Left cardiac atrium (tissue), 4 donors: ENCODE data around the gene CWC15. TPM values are rescaled to one million over a fixed set of nuclear protein-coding genes. Genes with fewer than 3 reads are reported as not detected.
"Not testable (repeated sequence)": the region's sequence is repeated elsewhere in the genome, so short reads cannot be mapped to it uniquely, and the experiment has no call there.

Experiments used
- ATAC-seq, 2 donors: fragments of 200-7000 bp; cut with Tn5 transposase; one replicate each; pipeline ENCODE4 v1.9.1; 2020; ENCODE audit warnings: mild to moderate bottlenecking in 2 of 2, moderate library complexity in 2 of 2
- DNase-seq: peaks from one replicate; pipeline ENCODE4 v3.0.0-alpha.2; 2020
- intact Hi-C, 2 donors: fragments of 100-400 bp; cut with DNase I; formaldehyde crosslinking; loops; one replicate each; pipeline versions ENCODE4 v1.14.1 to v1.15.1; 2022 to 2023
- long read RNA-seq: library from polyadenylated mRNA; unstranded; transcript quantifications from one replicate; pipeline ENCODE4 v2.0.0, GENCODE V29; 2021
- total RNA-seq, 2 donors: library from RNA; stranded (reverse); fragmentation: NEBNext Ultra II Directional; extraction: Animal tissue kit (Norgen Biotek cat#: 25700); gene quantifications; one replicate each; pipeline ENCODE4 v1.2.1, GENCODE V29; 2021
- donor health status: DM: no; HTN: yes; CAD: no.
- donor health status: DM: no; HTN: yes; CAD: no; lungs with severe emphysema.
- donor health status: DM: yes; HTN: yes; CAD: no.
- donor health status: Dilated cardiomyopathy.

The CWC15 gene
- 10 to 100 TPM; 60.8 to 65.5 TPM for total RNA-seq
- long read RNA-seq, partial matches to known transcripts, result 0 of 4 reads
- long read RNA-seq, other reads (novel, unspliced or antisense), result 0 of 4 reads

DNA sequence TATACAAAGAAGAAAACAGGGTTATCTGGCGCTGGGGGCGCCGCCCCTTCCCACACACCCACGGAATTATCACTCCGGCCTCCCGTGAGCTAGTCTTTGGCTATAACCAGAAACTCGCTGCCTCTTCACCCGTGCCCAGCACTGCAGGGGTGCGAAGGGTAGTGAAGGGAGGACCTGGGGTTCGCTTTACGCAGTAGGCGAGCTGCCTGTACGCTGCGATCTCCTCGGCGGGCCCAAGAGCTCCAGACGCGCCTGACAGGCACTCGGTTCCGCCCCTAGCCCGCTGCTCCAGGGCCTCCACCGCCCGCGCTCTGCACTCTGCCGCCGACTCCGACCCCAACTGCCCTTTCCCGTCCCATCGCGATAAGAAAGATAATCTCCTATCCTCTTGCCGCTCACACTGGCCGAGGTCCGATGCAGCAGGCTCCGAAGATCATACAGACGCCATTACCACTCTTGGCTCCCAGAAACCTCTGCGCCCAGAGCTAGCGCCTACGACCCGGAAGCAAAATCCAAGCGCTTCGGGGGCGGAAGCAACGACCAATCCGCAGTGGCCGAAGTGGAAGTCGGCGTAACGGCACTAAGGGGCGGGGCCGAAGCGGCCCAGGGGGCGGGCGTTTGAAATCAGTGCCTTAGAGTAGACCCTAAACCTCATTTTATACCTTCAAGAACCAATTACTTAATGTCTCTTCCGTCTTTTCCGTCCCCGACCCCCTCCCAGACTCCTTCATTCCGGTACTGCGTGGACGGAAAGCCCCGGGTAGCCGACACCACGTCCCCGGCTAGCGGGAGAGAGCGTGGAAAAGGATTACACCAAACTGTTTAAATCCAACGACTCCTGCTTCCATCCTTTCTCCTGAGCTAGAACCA lies at the start of gene CWC15, which contains the start of gene KDM4D:
Gene CWC15 (minus strand): TSS at position 458 of the 870 bp plus-strand sequence. CDS start 1,371 bp downstream, outside the sequence.
Gene KDM4D (plus strand): TSS at position 611 of the 870 bp plus-strand sequence. CDS start 23,664 bp downstream, outside the sequence.
- DNase-seq, result peak; percentile 96
- intact Hi-C loops, result loop anchor here in 1 of 2 donors (10.0 kb wide), 2 partner anchors 91 to 209 kb away; partner anchors contain the start of genes AMOTL1 and SRSF8
- peak; percentile 100 for ATAC-seq

DNA sequence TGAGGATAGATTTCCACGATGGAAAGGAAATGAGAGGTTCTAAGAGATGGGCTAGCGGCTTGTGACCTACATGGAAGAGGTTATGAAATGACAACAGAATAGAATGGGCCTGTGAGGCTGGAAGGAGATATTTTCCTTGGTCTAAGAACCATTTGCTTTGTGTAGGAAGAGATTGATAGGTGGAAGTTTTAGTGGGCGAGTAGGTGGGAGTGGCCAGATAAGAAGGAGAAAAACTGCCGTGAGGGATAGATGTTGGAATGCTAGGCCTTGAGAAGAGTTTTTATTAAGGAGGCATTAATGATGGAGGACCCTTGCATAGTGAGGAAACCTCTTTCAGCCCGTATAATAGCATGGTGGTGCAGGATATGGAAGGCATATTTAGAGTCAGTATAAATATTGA lies 48.1 kb upstream of the CWC15 start:
- intact Hi-C loops, DNase-seq, ATAC-seq: not testable (repeated sequence)

DNA sequence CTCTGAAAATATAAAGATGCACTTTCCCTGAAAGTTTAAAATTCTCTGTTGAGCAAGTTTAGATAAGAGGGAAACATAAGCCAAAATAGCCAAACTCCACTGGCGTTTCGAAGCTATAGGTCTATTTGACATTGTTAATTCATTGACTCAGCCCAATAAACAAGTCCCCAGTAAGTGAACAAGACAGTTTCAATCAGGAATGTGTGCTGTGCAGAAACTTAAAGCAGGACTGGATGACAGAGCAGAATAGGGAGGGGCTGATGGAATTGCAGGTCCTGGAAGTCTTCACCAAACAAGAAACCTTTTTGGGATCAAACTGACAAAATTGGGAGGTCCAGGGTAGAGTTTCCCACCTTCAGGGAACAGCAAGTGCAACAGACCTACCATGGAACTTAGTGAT lies 42.8 kb upstream of the CWC15 start:
- intact Hi-C loops, result no loop called here
- DNase-seq (no peak), ATAC-seq (no peak)

DNA sequence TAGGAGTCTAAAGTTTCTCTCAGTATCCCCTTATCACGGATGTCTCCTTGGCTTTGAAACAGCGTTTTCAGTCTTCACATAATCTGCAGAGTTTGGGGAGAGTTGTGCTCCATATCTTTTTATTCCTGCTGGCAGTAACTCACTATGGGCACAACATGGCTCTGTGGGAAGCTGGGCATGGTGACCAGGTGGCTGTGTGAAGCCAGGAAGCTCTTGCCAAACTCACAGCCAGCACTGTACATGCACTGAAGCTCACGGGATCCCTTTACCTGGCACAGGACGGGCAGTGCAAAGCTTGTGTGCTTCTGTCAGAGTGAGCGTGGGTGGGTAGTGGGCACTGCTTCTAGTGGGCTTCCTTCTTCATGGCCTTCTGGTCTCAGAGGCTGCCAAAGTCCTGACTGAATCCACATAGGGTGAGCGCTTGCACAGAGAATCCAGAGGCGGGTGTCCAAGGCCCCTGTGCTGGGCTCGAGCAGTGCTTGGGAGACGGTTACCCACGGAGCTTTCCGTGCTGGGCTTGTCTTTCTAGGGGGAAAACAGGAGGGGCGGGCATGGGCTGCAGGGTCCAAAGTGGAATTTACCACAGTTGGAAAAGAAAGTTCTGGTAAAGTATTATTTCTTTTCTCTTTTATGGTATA lies 40.9 kb upstream of the CWC15 start:
- intact Hi-C loops, result no loop called here
- ATAC-seq, result no peak
- DNase-seq, result no peak

DNA sequence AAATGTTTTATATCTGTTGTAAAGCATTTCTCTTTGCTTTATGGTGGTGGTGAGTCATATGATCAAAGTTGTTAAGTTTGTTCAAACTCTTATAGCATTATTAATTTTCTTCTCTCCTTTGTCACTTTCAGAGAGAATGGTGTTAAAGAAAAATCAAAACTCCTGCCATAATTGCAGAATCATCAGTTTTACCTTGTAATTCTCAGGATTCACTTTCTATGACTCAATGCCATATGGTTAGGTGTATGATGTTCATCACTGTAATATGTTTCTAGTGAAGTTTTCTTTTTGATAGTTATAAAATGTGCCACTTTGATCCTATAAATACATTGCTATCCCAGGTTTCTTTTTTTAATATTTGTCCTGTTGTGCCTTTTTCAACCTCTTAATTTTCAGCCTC lies 38.0 kb upstream of the CWC15 start:
- intact Hi-C loops, result no loop called here
- DNase-seq (no peak), ATAC-seq (no peak)

DNA sequence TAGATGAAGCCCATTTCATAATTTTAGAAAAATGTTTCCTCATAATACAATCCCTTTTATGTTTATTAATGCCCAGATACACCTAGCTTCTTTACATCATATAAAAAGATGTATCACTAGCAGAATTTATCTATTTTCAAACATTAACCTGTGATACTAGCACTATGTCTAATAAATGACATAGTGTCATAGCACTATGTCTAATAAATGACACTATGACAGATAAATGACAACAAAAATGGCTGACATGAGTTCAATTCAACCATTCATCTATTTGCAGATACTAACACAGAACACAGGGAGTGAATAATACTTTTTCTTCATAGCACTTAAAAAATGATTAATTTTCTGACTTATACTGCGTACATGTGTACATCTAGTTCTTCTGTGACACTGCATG lies 32.3 kb upstream of the CWC15 start:
- intact Hi-C loops, result no loop called here
- ATAC-seq, result no peak
- no peak for DNase-seq

DNA sequence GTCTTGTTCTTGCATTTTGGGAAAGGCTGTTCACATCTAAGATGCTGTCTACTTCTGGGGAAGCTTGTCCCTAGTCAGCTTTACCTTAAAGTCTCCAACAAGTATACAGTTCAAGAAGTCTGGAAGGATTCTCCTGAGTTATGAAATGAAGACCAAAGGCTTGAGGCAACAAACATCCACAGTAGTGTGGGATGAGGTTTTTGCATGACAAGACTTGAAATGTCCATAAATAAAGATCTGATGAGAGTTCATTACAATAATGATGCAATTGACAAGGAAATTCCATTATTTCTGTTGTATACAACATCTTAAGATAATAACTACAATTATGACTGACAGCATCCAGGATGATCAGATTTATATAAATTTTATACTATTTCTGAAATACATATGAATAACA lies 30.4 kb upstream of the CWC15 start:
- DNase-seq (no peak), ATAC-seq (no peak)
- intact Hi-C loops, result no loop called here

DNA sequence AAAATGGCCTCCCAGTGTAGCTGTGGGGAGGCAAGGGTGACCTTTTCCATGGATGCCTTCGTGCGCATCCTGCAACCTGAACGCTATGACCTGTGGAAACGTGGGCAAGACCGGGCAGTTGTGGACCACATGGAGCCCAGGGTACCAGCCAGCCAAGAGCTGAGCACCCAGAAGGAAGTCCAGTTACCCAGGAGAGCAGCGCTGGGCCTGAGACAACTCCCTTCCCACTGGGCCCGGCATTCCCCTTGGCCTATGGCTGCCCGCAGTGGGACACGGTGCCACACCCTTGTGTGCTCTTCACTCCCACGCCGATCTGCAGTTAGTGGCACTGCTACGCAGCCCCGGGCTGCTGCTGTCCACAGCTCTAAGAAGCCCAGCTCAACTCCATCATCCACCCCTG lies 24.9 kb upstream of the CWC15 start:
- no peak for DNase-seq
- intact Hi-C loops, result no loop called here
- no peak for ATAC-seq

DNA sequence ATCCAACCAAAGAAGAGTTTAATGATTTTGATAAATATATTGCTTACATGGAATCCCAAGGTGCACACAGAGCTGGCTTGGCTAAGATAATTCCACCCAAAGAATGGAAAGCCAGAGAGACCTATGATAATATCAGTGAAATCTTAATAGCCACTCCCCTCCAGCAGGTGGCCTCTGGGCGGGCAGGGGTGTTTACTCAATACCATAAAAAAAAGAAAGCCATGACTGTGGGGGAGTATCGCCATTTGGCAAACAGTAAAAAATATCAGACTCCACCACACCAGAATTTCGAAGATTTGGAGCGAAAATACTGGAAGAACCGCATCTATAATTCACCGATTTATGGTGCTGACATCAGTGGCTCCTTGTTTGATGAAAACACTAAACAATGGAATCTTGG lies 24.1 kb upstream of the CWC15 start:
- DNase-seq (no peak), ATAC-seq (no peak)
- intact Hi-C loops, result no loop called here

DNA sequence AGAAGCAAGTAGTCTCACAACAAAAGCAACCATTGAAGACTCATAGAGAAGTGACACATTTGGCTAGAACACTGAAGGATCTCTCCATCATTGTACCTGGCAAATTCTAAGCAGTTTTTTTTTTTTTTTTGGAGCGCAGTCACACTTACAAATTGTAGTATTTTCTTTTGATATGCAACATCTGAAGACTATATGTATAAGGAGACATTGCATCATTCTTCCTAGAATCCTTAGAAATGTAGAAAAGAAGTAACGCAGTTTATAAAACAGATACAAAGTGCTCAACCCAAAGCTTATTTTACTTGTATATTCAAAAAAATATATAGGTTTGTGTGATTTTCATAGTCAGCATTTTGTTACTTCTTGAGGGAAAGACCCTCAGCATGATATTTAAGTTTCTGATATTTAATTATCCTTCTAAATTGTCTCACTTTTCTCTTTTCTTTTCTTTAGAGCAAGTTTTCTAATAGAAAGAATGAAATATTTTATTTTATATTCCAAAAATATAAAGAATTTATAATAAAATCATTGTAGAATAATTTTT lies 20.1 kb upstream of the CWC15 start:
- DNase-seq (no peak), ATAC-seq (no peak)
- intact Hi-C loops, result no loop called here

DNA sequence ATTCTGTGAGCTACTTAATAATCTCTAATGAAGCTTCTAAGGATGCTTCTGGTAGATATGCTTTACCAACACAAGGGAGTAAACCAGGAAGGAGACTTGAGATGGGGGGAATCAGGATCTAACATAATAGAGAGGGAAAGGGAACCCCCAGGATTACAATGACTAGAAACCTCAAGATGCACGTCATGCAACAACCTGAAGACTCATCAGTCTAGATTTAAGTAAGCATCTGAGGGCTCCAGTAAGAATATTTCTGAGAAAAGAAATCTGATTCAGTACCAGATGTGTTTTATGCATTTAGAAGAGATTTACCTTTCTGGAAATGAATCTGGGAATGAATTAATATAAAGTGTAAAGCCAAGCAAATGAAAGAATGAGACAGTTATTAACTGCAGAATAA lies 15.4 kb upstream of the CWC15 start:
- intact Hi-C loops, result no loop called here
- DNase-seq, result no peak
- no peak for ATAC-seq

DNA sequence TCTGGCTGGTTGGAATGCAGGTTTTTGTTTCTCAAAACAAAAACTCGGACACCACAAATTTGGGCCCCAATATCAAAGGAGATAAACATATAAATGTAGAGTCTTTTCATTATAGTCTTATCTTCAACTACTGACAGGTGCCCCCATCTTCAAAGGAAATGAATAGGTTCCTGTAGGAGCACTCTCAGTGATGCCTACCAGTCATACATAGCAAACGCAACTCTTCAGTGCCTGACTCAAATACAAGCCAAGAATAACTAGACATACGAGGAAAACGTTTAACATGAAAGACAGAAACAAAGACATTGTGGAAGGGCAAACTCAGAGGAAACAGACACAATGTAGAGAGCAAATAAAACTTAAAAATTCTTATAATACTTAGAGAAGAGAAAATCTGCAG lies 14.0 kb upstream of the CWC15 start:
- ATAC-seq (no peak), DNase-seq (no peak)
- intact Hi-C loops, result no loop called here

DNA sequence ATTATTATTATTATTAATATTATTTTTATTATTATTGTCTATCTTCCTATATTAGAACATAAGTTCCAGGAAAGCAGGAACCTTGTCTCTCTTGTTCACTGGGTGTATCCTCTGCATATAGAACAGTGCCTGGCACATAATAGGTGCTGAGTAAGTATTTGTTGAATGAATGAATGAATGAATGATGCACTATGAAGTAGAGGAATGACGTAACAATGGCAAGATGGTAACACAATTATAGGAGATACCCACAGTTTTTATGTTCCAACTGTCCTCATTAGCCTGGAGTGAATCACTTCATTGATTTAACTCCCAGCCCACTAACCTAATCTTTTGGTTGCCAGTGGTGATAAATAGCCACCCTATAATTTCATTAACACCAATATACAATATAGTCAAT lies 2.2 kb upstream of the CWC15 start:
- no peak for DNase-seq
- intact Hi-C loops, result loop anchor here in 1 of 2 donors (10.0 kb wide), 2 partner anchors 89 to 211 kb away; partner anchors contain the start of genes AMOTL1 and SRSF8
- no peak for ATAC-seq

DNA sequence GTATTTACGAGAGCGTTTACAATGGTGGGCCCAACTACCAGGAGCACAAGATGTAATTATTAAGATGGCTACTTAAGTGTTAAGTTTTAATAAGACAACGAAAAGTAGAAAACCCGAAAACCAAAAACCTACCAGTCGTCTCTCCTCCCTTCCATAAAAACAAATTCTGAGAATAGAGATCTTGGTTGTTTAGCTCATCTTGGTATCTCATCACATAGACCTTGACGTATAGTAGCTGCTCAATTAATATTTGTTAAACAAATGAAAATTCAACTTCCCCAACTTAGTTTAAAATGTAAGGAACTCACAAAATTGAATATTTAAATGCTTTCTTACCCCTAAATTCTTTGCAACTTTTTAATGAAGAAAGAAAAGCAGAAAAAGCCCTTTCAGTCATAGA lies 822 bp upstream of the CWC15 start:
- DNase-seq (no peak), ATAC-seq (no peak)
- intact Hi-C loops, result loop anchor here in 1 of 2 donors (10.0 kb wide), 2 partner anchors 91 to 209 kb away; partner anchors contain the start of genes AMOTL1 and SRSF8

DNA sequence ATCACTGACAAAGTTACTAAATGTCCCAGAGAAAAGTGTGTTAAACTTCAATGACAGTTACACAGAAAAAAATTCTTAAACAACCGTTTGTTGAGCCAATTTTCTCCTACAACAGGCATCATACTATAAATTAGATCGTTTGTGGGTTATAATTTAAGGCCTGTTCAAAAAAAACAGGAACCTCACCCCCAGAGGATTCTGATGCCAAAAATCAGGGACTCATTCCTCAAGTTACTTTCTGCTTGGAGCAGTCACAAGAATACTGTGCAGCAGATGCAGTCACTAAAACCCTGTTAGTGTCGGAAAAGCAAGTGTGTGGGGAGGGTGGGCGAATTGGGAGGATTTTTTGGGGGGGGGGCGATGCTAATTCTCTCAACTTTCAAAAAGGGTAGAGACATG lies 657 bp downstream of the CWC15 start:
- intact Hi-C loops, result loop anchor here in 1 of 2 donors (10.0 kb wide), 2 partner anchors 92 to 208 kb away; partner anchors contain the start of genes AMOTL1 and SRSF8
- ATAC-seq, result no peak

DNA sequence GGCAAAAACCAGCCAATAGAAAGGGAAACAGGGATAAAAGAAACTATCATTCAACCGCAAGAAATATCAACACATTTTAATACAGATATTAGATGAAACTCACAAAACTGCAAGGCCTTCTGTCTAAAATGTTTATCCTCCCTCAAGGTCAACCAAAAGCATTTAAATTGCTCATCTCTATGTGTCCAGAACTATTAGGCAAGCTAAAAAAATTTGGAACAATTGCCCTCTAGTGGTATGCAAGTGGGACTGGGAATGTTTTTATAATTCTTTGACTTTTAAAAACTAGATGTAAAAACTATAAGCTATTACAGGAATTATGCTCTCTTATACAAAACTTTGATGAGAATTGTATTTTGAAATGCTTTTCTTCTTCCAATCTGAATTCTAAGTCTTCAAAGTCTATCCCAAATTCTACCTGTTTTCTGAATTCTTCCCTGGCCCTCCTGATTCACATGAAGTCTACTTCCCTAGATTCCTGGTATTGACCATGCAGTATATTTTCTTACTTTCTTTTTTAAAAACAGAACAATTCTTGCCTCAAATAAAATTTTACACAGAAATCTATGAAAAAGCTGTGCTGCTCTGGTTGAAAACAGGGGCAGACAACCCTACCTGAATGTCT lies 4.9 kb downstream of the CWC15 start:
- intact Hi-C loops, result loop anchor here in 1 of 2 donors (1.0 to 10.0 kb wide), 2 partner anchors 74 to 345 kb away; no protein-coding TSS in a partner anchor
- DNase-seq (no peak), ATAC-seq (no peak)

More for the DNA sequence above, 657 bp downstream of the CWC15 start:
- no peak for DNase-seq

DNA sequence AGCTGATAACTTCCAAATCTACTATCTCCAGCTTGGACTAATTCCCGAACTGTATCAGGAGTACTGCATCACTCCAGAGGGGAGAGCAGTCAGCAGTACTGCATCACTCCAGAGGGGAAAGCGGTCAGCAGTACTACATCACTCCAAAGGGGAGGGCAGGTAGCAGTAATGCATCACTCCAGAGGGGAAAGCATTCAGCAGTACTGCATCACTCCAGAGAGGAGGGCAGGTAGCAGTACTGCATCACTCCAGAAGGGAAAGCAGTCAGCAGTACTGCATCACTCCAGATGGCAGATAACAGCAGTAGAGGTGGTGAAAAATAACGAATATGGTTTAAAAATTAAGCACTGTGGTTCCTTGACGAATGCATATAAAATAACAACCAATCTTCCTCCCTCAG lies 8.4 kb downstream of the CWC15 start:
- ATAC-seq (no peak), DNase-seq (no peak)
- intact Hi-C loops, result loop anchor here in 1 of 2 donors (10.0 kb wide), 1 partner anchor 70 kb away; no protein-coding TSS in a partner anchor

DNA sequence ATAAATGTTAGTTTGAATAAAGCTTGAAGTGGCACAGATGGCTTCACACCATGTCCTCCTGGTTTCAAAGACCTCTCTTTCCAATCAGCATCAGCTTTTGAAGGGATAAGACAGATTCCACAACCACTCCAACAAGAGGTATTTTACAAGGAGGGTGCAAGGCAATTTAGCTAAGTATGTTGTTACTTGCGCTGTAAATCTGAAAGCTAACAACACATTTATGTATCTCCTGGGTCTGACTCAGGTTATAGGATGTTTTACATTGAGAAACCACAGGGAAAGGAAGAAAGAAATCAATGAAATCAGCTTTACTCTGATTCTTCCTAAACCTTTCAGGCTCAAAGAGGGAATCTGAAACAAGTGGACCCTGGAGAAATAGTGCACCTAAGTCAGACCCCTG lies 12.1 kb downstream of the CWC15 start:
- intact Hi-C loops, result loop anchor here in 1 of 2 donors (10.0 kb wide), 1 partner anchor 66 kb away; no protein-coding TSS in a partner anchor
- DNase-seq, result no peak
- ATAC-seq, result no peak

DNA sequence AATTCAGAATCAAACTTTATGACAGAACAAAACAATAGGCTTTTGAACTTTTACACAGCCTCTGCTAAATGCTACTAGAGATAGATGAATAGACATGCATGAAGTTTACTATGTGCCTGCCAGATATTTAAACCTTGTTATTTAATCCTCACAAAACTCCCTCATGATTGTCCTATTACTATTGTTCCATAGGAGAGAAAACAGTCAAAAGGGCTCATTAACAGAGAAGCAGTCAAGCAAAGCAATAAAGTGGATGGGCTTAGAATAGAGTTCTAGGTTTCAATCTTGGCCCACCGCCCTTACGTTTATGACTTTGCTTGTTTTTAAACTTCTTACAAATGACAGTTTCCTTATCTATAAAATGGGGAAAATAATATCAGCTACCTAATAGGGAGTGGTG lies 12.9 kb downstream of the CWC15 start:
- no peak for DNase-seq
- intact Hi-C loops, result loop anchor here in 1 of 2 donors (10.0 kb wide), 1 partner anchor 66 kb away; no protein-coding TSS in a partner anchor

More for the DNA sequence above, 12.9 kb downstream of the CWC15 start:
- ATAC-seq, result no peak
